CD4-positive, alpha-beta T cell treated with Interleukin-6 at 100 ng/mL for 8 hours (primary cell): ENCODE data around the gene DYNLT1.

Experiments used
- DNase-seq: peaks from one replicate; pipeline ENCODE4 v3.0.0-alpha.2; 2020; ENCODE audit warnings: mixed read lengths, low spot score

DYNLT1 gene

GRCh38 chr6:158595223-158595622, 49.3 kb downstream of the DYNLT1 start:
- DNase-seq, result no peak

GRCh38 chr6:158593670-158594069, 50.9 kb downstream of the DYNLT1 start:
- no peak for DNase-seq

GRCh38 chr6:158591810-158592209, 52.7 kb downstream of the DYNLT1 start:
- no peak for DNase-seq

- no peak for DNase-seq
Observed at GRCh38 chr6:158591134-158591809, 53.3 kb downstream of the DYNLT1 start.

- no peak for DNase-seq
Observed at GRCh38 chr6:158589366-158589765, 55.2 kb downstream of the DYNLT1 start.

- DNase-seq, result no peak
Observed at GRCh38 chr6:158586652-158587051, 57.9 kb downstream of the DYNLT1 start.
